OCI-LY7 (cell line): ENCODE results near the gene ZNF814. TPM values are rescaled to one million over a fixed set of nuclear protein-coding genes. Genes with fewer than 3 reads are reported as not detected.
"Not testable (repeated sequence)": the region's sequence is repeated elsewhere in the genome, so short reads cannot be mapped to it uniquely, and the experiment has no call there.

Experiments
- BruUV-seq: library from RNA; stranded (reverse); fragments of 400-500 nt; replicated peaks from 2 replicates; lab custom pipeline; 2021; lab: Mats Ljungman, UMichigan
- CTCF ChIA-PET: fragments of 300-600 bp; sonication (Branson Sonifier 250); formaldehyde crosslinking; loops from one replicate; lab custom pipeline; 2022; ENCODE audit warnings: antibody characterized with exemption; ENCODE audit not compliant: unreplicated experiment; lab: Charles Lee
- POLR2A ChIA-PET: fragments of 300-600 bp; sonication (Branson Sonifier 250); formaldehyde crosslinking; loops from one replicate; lab custom pipeline; 2022; ENCODE audit warnings: antibody characterized with exemption; lab: Charles Lee
- DNase-seq: peaks from one replicate; pipeline ENCODE4 v3.0.0-alpha.2; 2015; ENCODE audit warnings: low spot score
- H2AFZ ChIP-seq: fragments of 200-600 bp; sonication (generic), shearing (Covaris generic); 2 replicates; pipeline ENCODE4 v1.6.1; 2014; ENCODE audit warnings: mild to moderate bottlenecking, antibody characterized with exemption, low read length, moderate library complexity
- H3K27ac ChIP-seq: fragments of 200-600 bp; sonication (generic); 2 replicates; pipeline ENCODE4 v1.5.1; 2014; ENCODE audit warnings: mixed run types, low read depth, mild to moderate bottlenecking, moderate library complexity, low read length, inconsistent platforms; ENCODE audit not compliant: poor library complexity, severe bottlenecking
- H3K36me3 ChIP-seq: fragments of 200-600 bp; sonication (generic); 2 replicates; pipeline ENCODE4 v1.6.1; 2014; ENCODE audit warnings: mild to moderate bottlenecking, antibody characterized with exemption, low read length, moderate library complexity, mixed read lengths; ENCODE audit not compliant: insufficient read depth
- H3K4me1 ChIP-seq: fragments of 200-600 bp; sonication (generic); 2 replicates; pipeline ENCODE4 v1.5.1; 2014; ENCODE audit warnings: mild to moderate bottlenecking, low read length; ENCODE audit not compliant: insufficient read depth, poor library complexity, severe bottlenecking
- H3K4me2 ChIP-seq: fragments of 200-600 bp; sonication (generic); 2 replicates; pipeline ENCODE4 v1.6.1; 2014; ENCODE audit warnings: mild to moderate bottlenecking, low read length
- H3K4me3 ChIP-seq: fragments of 200-600 bp; sonication (generic); 2 replicates; pipeline ENCODE4 v1.5.1; 2014; ENCODE audit warnings: mild to moderate bottlenecking, low read depth, low read length; ENCODE audit not compliant: poor library complexity, severe bottlenecking
- H3K79me2 ChIP-seq: fragments of 200-600 bp; sonication (generic); 2 replicates; pipeline ENCODE4 v1.6.1; 2016; ENCODE audit warnings: low read depth, mild to moderate bottlenecking, low read length, moderate library complexity, mixed read lengths; ENCODE audit not compliant: insufficient read depth
- H3K9me2 ChIP-seq: fragments of 200-600 bp; sonication (generic); 2 replicates; pipeline ENCODE4 v1.6.1; 2016; ENCODE audit warnings: mild to moderate bottlenecking, low read length, mixed read lengths; ENCODE audit not compliant: insufficient read depth
- H3K9me3 ChIP-seq: fragments of 200-600 bp; sonication (generic); 2 replicates; pipeline ENCODE4 v1.6.1; 2014; ENCODE audit warnings: mild to moderate bottlenecking, mixed run types, low read length, mixed read lengths
- H4K20me1 ChIP-seq: fragments of 200-600 bp; sonication (generic); 2 replicates; pipeline ENCODE4 v1.6.1; 2014; ENCODE audit warnings: mild to moderate bottlenecking, antibody characterized with exemption, low read length, moderate library complexity, mixed read lengths; ENCODE audit not compliant: insufficient read depth
- EZH2phosphoT487 ChIP-seq: fragments of 200-600 bp; sonication (generic); IDR thresholded peaks from 2 replicates; pipeline ENCODE4 v1.6.1; 2018; ENCODE audit warnings: low read depth, borderline replicate concordance, mild to moderate bottlenecking, mixed run types, antibody characterized with exemption, low read length, moderate library complexity, mixed read lengths
- intact Hi-C: fragments of 100-400 bp; cut with micrococcal nuclease; formaldehyde crosslinking; loops from one replicate; pipeline ENCODE4 v1.10.0; 2022; ENCODE audit not compliant: unreplicated experiment
- total RNA-seq, 2 experiments: library from RNA; depleted of rRNA in 1 of 2; stranded (reverse); fragments of >200 nt in 1 of 2; shearing (Covaris generic) in 1 of 2; gene quantifications; 2 replicates each; pipeline ENCODE4 v1.2.3, GENCODE V29; 2014 to 2022
- TF ChIP-seq, protein P1 (sequence below): fragments of 200-600 bp; sonication (generic); conservative IDR thresholded peaks from 2 replicates; pipeline ENCODE4 v1.5.1; 2014; ENCODE audit warnings: mild to moderate bottlenecking, antibody characterized with exemption, low read length, moderate library complexity, mixed read lengths

The ZNF814 gene
- total RNA-seq, 2 experiments from 2014 or later, result 30.4 to 50.1 TPM

DNA sequence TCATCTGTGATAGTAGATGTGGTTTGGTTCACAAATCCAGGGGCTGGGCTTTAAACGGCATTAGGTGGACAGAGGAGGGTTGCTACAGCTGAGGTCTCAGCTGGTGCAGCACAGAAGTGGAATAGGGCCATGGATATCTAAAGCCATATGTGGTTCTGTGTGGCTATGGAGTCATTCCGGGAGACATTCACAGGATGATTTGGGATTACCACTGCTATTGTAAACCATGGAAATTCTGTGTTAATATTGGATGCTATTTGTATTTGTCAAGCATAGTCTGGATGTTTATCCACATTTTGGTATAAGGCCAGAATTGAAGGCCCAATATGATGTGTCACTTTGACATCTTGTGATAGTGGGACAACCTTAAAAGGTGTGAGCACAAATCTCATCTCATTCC, 65.7 kb downstream of the ZNF814 start:
- H4K20me1 ChIP-seq, H2AFZ ChIP-seq, H3K9me3 ChIP-seq, H3K9me2 ChIP-seq, intact Hi-C loops, CTCF ChIA-PET, BruUV-seq, H3K27ac ChIP-seq, H3K4me3 ChIP-seq, POLR2A ChIA-PET, DNase-seq: not testable (repeated sequence)
- peaks cover 79% of the 10 kb centered on the region for H3K79me2 ChIP-seq
- peaks cover 65% of the 10 kb centered on the region for H3K36me3 ChIP-seq
- peaks cover 34% of the 10 kb centered on the region for H3K4me1 ChIP-seq
- peak overlapping the region; percentile 32; the same call in 1 of the 2 replicates for H3K4me2 ChIP-seq

DNA sequence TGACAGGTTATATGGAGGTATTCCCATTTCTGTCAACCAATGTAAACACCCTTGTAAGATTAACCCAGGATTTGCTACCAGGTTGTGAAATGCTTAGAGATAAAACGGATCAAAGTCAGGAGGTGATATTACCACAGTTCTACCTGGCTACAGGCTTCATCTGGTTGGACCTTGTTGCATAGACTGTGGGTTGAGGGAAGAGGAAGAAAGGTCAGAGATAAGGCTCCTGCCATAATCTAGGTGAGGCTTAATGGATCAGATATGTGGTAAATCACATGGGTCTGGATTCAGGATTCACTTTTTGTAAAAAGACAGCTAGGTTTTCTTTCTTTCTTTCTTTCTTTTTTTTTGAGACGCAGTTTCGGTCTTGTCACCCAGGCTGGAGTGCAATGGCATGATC, 67.3 kb downstream of the ZNF814 start:
- DNase-seq, H3K9me3 ChIP-seq, H3K9me2 ChIP-seq, CTCF ChIA-PET, H3K4me2 ChIP-seq, intact Hi-C loops, H2AFZ ChIP-seq, H3K27ac ChIP-seq, BruUV-seq, H3K4me3 ChIP-seq, H4K20me1 ChIP-seq, POLR2A ChIA-PET: not testable (repeated sequence)
- peaks cover 57% of the 10 kb centered on the region for H3K36me3 ChIP-seq
- peaks cover 34% of the 10 kb centered on the region for H3K4me1 ChIP-seq
- H3K79me2 ChIP-seq, result peaks cover 69% of the 10 kb centered on the region

DNA sequence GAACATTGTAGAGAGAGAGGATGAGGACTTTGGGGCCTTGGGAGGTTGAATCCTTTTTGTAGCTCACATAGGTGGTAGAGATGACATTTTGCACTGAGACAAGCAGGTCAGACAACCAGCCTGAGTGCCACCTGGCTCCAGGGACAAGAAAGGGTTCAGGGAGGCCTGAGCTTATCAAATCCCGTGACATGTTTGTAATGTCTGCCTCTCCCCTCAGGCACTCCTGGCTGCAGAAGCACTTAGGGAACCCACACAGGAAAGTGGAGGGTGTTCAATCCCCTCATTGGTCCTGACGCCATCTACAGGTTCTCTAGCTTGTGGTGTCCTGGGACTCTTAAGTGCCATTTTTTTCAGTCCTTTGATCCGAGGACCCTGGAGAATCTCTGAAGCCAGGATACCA, 67.7 kb downstream of the ZNF814 start:
- POLR2A ChIA-PET, intact Hi-C loops, BruUV-seq, H2AFZ ChIP-seq, CTCF ChIA-PET, H3K9me3 ChIP-seq, H3K9me2 ChIP-seq, H4K20me1 ChIP-seq, H3K27ac ChIP-seq: not testable (repeated sequence)
- DNase-seq, result peak; percentile 16
- Histone ChIP-seq H3K79me2 (peaks cover 65% of the 10 kb centered on the region), H3K36me3 (peaks cover 53% of the 10 kb centered on the region), H3K4me1 (peaks cover 34% of the 10 kb centered on the region), H3K4me2 (peak overlapping the region; percentile 92), H3K4me3 (peak overlapping the region; percentile 90)

DNA sequence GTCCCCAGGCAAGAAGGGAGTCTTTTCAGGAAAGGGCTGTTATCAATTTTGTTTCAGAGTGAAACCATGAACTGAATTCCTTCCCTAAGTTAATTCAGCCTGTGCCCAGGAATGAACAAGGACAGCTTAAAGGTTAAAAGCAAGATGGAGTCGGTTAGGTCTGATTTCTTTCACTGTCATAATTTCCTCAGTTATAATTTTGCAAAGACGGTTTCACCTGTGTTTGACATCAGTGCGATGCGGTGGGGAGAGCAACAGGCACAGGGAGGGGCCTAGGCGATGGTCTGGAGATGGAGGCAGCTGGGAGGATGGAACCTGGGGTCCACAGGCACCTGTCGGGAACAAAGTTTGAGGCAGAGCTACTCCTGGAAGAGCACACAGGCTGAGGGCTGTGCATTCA, 68.2 kb downstream of the ZNF814 start:
- Histone ChIP-seq H2AFZ (no peak overlapping the region), H4K20me1 (peaks cover 4% of the 10 kb centered on the region; the same call in 1 of the 2 replicates), H3K27ac (peak overlapping the region; percentile 63), H3K79me2 (peaks cover 60% of the 10 kb centered on the region), H3K4me3 (peak overlapping the region; percentile 90), H3K9me3 (no peaks in the 10 kb centered on the region), H3K36me3 (peaks cover 48% of the 10 kb centered on the region), H3K4me1 (peaks cover 34% of the 10 kb centered on the region), H3K9me2 (no peaks in the 10 kb centered on the region), H3K4me2 (peak overlapping the region; percentile 92)
- POLR2A ChIA-PET, result no interaction called here
- TF ChIP-seq, protein P1, sequence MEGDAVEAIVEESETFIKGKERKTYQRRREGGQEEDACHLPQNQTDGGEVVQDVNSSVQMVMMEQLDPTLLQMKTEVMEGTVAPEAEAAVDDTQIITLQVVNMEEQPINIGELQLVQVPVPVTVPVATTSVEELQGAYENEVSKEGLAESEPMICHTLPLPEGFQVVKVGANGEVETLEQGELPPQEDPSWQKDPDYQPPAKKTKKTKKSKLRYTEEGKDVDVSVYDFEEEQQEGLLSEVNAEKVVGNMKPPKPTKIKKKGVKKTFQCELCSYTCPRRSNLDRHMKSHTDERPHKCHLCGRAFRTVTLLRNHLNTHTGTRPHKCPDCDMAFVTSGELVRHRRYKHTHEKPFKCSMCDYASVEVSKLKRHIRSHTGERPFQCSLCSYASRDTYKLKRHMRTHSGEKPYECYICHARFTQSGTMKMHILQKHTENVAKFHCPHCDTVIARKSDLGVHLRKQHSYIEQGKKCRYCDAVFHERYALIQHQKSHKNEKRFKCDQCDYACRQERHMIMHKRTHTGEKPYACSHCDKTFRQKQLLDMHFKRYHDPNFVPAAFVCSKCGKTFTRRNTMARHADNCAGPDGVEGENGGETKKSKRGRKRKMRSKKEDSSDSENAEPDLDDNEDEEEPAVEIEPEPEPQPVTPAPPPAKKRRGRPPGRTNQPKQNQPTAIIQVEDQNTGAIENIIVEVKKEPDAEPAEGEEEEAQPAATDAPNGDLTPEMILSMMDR, result no peak
- no peak for TF ChIP-seq EZH2phosphoT487
- no peak for DNase-seq
- CTCF ChIA-PET, result no interaction called here
- intact Hi-C loops, result no loop called here
- no TSS peak for BruUV-seq
